ENCODE results near the gene KIAA1671. TPM values are rescaled to one million over a fixed set of nuclear protein-coding genes. Genes with fewer than 3 reads are reported as not detected.

KIAA1671 gene
- total RNA-seq, 2 experiments from 2014 or later: 35.0 to 35.5 TPM

DNA sequence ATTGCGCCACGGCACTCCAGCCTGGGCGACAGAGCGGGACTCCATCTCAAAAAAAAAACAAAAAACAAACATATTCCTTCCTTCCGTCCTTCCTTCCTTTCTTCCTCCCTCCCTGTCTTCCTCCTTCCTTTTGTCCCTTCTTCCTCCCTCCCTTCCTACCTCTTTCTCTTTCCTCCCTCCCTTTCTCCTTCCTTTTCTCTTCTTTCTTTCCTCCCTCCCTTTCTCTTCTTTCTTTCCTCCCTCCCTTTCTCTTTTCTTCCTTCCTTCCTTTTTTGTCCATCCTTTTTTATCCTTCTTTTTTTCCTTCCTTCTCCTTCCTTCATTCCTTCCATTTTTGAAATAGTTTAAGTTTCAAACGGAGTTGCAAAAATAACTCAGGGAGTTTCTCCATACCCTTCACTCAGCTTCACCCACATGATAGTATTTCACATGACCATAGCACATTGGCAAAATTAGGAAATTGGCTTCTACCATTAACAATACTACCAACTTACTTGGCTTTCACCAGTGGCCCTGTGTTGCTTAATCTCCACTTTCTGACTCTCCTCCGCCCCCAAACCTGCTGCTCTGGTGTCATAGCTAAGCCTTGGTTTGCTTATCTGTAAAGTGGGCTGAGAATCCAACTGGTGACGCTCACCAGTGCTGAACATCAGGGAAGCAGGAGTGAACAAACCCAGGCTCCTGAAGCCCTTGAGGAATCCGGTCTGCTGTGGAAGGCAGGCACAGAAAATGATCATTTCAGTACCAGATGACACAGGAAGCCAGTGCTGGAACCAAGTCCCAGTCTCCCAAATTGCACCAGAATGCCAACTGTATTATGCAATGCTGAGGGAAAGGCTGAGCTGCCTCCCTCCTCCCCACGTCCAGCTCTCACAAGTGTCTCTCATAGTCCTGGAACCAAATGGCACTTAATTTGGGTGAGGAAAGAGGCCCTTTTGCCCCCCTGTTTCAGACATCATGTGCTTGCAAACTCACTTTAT is 229.9 kb downstream of the KIAA1671 start:
- Mint-ChIP-seq H3K27ac (no peak overlapping the region), H3K36me3 (ENCODE audit: low read depth) (peaks cover 36% of the 10 kb centered on the region), H3K4me3 (no peak overlapping the region), H3K9me3 (peaks cover 7% of the 10 kb centered on the region), H3K27me3 (no peaks in the 10 kb centered on the region), H3K4me1 (no peaks in the 10 kb centered on the region)
- CTCF ChIA-PET: interaction anchor here (0.7 kb wide), 1 partner anchor 306 kb away, joined by 4 read pairs; no protein-coding TSS in a partner anchor
- POLR2A ChIA-PET: no interaction called here
- DNase-seq: no peak

- Mint-ChIP-seq H3K4me3 (no peak overlapping the region), H3K27me3 (no peaks in the 10 kb centered on the region), H3K27ac (no peak overlapping the region), H3K4me1 (no peaks in the 10 kb centered on the region), H3K9me3 (peaks cover 7% of the 10 kb centered on the region), H3K36me3 (ENCODE audit: low read depth) (peaks cover 30% of the 10 kb centered on the region)
- POLR2A ChIA-PET: no interaction called here
- DNase-seq: no peak
- CTCF ChIA-PET: no interaction called here
Measured at GRCh38 chr22:25183949-25184619, 231.6 kb downstream of the KIAA1671 start.

GRCh38 chr22:25186140-25186539 is 233.6 kb downstream of the KIAA1671 start:
- POLR2A ChIA-PET: interaction anchor here (1.0 kb wide), 1 partner anchor 10 kb away, joined by 3 read pairs; no protein-coding TSS in a partner anchor
- no peak overlapping the region for H3K27ac Mint-ChIP-seq
- CTCF ChIA-PET: interaction anchor here (0.9 to 1.5 kb wide), 2 partner anchors 16 to 336 kb away, joined by 3 to 4 read pairs; no protein-coding TSS in a partner anchor
- no peaks in the 10 kb centered on the region for H3K9me3 Mint-ChIP-seq
- no peak for DNase-seq
- H3K36me3 Mint-ChIP-seq (ENCODE audit: low read depth): peaks cover 20% of the 10 kb centered on the region
- H3K27me3 Mint-ChIP-seq: no peaks in the 10 kb centered on the region
- no peaks in the 10 kb centered on the region for H3K4me1 Mint-ChIP-seq
- no peak overlapping the region for H3K4me3 Mint-ChIP-seq

GRCh38 chr22:25187469-25187868 is 235.0 kb downstream of the KIAA1671 start:
- H3K27ac Mint-ChIP-seq: no peak overlapping the region

GRCh38 chr22:25192406-25192805 is 239.9 kb downstream of the KIAA1671 start:
- ChIA-PET CTCF (no interaction called here), POLR2A (no interaction called here)
- H3K9me3 Mint-ChIP-seq: no peaks in the 10 kb centered on the region
- H3K4me1 Mint-ChIP-seq: no peaks in the 10 kb centered on the region
- DNase-seq: no peak
- no peaks in the 10 kb centered on the region for H3K27me3 Mint-ChIP-seq
- no peak overlapping the region for H3K27ac Mint-ChIP-seq
- no peak overlapping the region for H3K4me3 Mint-ChIP-seq
- peaks cover 15% of the 10 kb centered on the region for H3K36me3 Mint-ChIP-seq (ENCODE audit: low read depth)

More at GRCh38 chr22:25187469-25187868, 235.0 kb downstream of the KIAA1671 start:
- POLR2A ChIA-PET: no interaction called here
- H3K9me3 Mint-ChIP-seq: no peaks in the 10 kb centered on the region
- no peaks in the 10 kb centered on the region for H3K27me3 Mint-ChIP-seq
- peaks cover 12% of the 10 kb centered on the region for H3K36me3 Mint-ChIP-seq (ENCODE audit: low read depth)
- no peak for DNase-seq
- H3K4me3 Mint-ChIP-seq: no peak overlapping the region
- H3K4me1 Mint-ChIP-seq: no peaks in the 10 kb centered on the region
- CTCF ChIA-PET: no interaction called here

DNA sequence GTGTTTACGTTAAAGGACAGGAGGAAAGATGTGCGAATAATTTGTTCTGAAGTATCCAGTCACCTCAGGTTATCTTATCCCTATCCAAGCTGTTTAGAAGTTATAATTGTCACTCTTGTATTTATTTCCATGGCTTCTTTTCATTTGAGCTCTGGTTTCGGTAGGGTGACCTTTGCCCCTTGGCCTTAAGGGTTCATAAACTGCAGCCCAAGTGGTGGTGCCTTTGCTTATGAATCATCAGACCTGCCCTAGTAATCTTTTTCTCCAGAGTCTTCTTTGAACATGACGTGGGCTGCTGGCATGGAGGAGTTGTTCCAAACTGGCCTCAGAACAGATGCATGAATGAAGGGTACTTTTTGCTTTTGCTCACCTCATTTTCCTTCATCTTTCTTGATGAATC is 240.6 kb downstream of the KIAA1671 start:
- no peak overlapping the region for H3K4me3 Mint-ChIP-seq
- no peaks in the 10 kb centered on the region for H3K27me3 Mint-ChIP-seq
- ChIA-PET CTCF (interaction anchor here (0.6 to 1.8 kb wide), 2 partner anchors 9 to 109 kb away, joined by 3 to 6 read pairs; no protein-coding TSS in a partner anchor), POLR2A (no interaction called here)
- no peaks in the 10 kb centered on the region for H3K4me1 Mint-ChIP-seq
- peaks cover 15% of the 10 kb centered on the region for H3K36me3 Mint-ChIP-seq (ENCODE audit: low read depth)
- H3K27ac Mint-ChIP-seq: no peak overlapping the region
- no peaks in the 10 kb centered on the region for H3K9me3 Mint-ChIP-seq
- no peak for DNase-seq

DNA sequence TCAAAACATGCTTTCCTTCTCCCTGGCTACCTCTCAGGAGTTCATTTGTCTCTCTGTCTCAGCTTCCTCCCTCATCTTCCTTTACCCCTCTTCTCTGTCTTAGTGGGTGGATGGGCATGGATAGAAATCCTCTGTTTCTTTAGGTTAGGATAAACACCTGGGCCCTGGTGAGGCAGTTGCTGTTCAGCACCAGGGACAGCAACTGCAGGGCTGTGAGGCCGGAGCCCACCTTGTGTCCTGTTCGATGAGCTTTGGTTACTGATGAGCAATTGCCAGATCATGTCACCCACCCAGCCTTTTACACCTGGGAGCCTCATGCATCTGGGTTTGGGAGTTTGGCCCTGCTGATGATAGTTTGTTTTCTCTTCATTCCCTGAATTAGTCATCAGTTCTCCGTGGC is 241.0 kb downstream of the KIAA1671 start:
- no peaks in the 10 kb centered on the region for H3K27me3 Mint-ChIP-seq

DNA sequence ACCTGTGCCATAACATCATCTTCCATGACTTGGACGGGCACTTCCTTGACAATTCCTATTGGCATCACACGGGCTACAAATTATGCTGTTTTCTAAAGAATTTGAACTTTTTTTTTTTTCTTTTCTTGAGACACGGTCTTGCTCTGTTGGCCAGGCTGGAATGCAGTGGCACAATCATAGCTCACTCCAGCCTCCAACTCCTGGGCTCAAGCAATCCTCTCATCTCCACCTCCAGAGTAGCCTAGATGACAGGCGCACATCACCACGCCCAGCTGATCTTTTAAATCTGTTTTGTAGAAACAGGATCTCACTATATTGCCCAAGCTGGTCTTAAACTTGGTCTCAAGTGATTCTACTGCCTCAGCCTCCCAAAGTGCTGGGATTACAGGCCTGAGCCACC is 243.8 kb downstream of the KIAA1671 start:
- H3K4me1 Mint-ChIP-seq: no peaks in the 10 kb centered on the region
- DNase-seq: no peak
- H3K36me3 Mint-ChIP-seq (ENCODE audit: low read depth): peaks cover 13% of the 10 kb centered on the region
- no peak overlapping the region for H3K4me3 Mint-ChIP-seq
- CTCF ChIA-PET: interaction anchor here (0.5 to 0.9 kb wide), 3 partner anchors 17 to 138 kb away, joined by 3 to 4 read pairs (median 3); no protein-coding TSS in a partner anchor
- no peak overlapping the region for H3K27ac Mint-ChIP-seq
- POLR2A ChIA-PET: interaction anchor here (0.9 kb wide), 1 partner anchor 10 kb away, joined by 3 read pairs; no protein-coding TSS in a partner anchor
- H3K9me3 Mint-ChIP-seq: no peaks in the 10 kb centered on the region
- no peaks in the 10 kb centered on the region for H3K27me3 Mint-ChIP-seq

More for the DNA sequence above, 241.0 kb downstream of the KIAA1671 start:
- no peak overlapping the region for H3K4me3 Mint-ChIP-seq
- H3K9me3 Mint-ChIP-seq: no peaks in the 10 kb centered on the region
- no peak for DNase-seq
- H3K4me1 Mint-ChIP-seq: no peaks in the 10 kb centered on the region
- CTCF ChIA-PET: interaction anchor here (0.6 to 1.8 kb wide), 2 partner anchors 9 to 109 kb away, joined by 3 to 6 read pairs; no protein-coding TSS in a partner anchor
- no peak overlapping the region for H3K27ac Mint-ChIP-seq
- H3K36me3 Mint-ChIP-seq (ENCODE audit: low read depth): peaks cover 15% of the 10 kb centered on the region
- POLR2A ChIA-PET: no interaction called here

DNA sequence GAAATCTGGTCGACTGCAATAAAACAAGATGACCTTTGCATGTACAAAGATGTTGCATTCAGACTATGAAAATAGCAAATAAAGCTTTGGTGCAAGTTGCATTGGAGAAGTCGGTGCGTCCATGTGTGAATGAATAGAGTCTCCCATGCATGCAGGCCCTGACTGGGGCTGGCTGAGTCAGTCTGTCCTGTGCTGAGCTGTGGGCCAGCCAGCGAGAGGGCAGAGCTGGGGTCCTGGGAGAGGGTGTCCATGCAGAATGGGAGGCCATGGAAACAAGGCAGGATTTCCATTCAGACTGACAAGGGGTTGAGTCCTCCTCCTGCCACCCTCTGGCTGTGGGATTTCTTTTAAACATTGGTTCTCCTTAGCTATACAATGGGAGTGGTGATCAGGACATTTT is 244.8 kb downstream of the KIAA1671 start:
- POLR2A ChIA-PET: no interaction called here
- Mint-ChIP-seq H3K9me3 (no peaks in the 10 kb centered on the region), H3K4me3 (no peak overlapping the region), H3K27me3 (no peaks in the 10 kb centered on the region), H3K4me1 (peaks cover 2% of the 10 kb centered on the region), H3K27ac (no peak overlapping the region), H3K36me3 (ENCODE audit: low read depth) (peaks cover 13% of the 10 kb centered on the region)
- no peak for DNase-seq
- CTCF ChIA-PET: interaction anchor here (0.9 kb wide), 1 partner anchor 16 kb away, joined by 3 read pairs; no protein-coding TSS in a partner anchor

- no peaks in the 10 kb centered on the region for H3K27me3 Mint-ChIP-seq
- POLR2A ChIA-PET: no interaction called here
- H3K9me3 Mint-ChIP-seq: no peaks in the 10 kb centered on the region
- CTCF ChIA-PET: interaction anchor here (0.5 kb wide), 1 partner anchor 11 kb away, joined by 5 read pairs; no protein-coding TSS in a partner anchor
- H3K27ac Mint-ChIP-seq: no peak within 1 kb of the TSS
- H3K4me1 Mint-ChIP-seq: peaks cover 2% of the 10 kb centered on the region
- H3K36me3 Mint-ChIP-seq (ENCODE audit: low read depth): peaks cover 5% of the 10 kb centered on the region
- H3K4me3 Mint-ChIP-seq: no peak within 1 kb of the TSS
- no peak for DNase-seq
Measured at GRCh38 chr22:25199731-25200520, 247.4 kb downstream of the KIAA1671 start, which contains the start of gene CRYBB3. CRYBB3 (plus strand) TSS chr22:25199858; CDS start chr22:25201397, 1,539 bp downstream.

GRCh38 chr22:25200967-25201366 is 248.5 kb downstream of the KIAA1671 start:
- POLR2A ChIA-PET: no interaction called here
- Mint-ChIP-seq H3K4me3 (no peak overlapping the region), H3K9me3 (no peaks in the 10 kb centered on the region), H3K27me3 (no peaks in the 10 kb centered on the region), H3K27ac (no peak overlapping the region), H3K4me1 (peaks cover 2% of the 10 kb centered on the region), H3K36me3 (ENCODE audit: low read depth) (peaks cover 3% of the 10 kb centered on the region)
- CTCF ChIA-PET: interaction anchor here (1.9 kb wide), 1 partner anchor 11 kb away, joined by 17 read pairs; no protein-coding TSS in a partner anchor
- no peak for DNase-seq

DNA sequence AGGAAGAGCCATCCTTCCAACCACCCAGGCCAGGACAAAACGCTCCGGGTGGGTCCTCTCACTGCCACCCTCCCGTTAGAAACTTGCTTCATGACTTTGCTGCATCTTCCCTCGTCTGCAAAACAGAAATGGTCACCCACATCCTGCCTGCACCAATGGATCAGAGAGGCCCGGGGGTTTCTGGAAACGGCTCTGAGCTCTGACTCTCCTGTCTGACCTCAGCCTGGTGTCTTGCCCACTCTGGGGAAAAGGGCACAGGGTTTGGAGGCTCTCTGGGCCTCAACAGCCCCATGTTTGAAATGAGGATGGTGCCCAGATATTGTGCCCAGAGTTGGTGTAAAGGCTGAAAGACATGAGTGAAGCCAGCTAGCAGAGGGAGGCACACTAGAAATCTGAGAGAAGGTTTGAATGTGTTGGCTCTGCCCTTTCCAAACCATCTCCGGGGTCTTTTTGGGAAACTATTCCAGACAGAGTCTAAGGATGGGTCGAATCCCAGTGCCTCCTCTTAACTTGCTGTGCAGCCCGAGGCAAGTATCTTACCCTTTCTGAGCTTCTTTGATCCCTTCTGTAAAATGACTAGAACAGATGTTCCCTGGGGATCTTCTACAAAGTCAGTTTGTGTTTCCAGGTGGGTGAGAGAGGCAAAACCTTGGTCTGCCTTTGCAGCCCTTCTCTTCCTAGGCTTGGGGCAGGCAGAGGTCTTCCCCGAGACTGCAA is 249.2 kb downstream of the KIAA1671 start:
- POLR2A ChIA-PET: no interaction called here
- peaks cover 2% of the 10 kb centered on the region for H3K4me1 Mint-ChIP-seq
- H3K27ac Mint-ChIP-seq: no peak overlapping the region
- no peaks in the 10 kb centered on the region for H3K9me3 Mint-ChIP-seq
- CTCF ChIA-PET: interaction anchor here (0.6 to 1.9 kb wide), 13 partner anchors 8 to 571 kb away, joined by 3 to 17 read pairs (median 4); no protein-coding TSS in a partner anchor
- no peaks in the 10 kb centered on the region for H3K36me3 Mint-ChIP-seq (ENCODE audit: low read depth)
- no peak overlapping the region for H3K4me3 Mint-ChIP-seq
- no peaks in the 10 kb centered on the region for H3K27me3 Mint-ChIP-seq
- DNase-seq: no peak
